Measurements from ENCODE around the gene USP21. TPM values are rescaled to one million over a fixed set of nuclear protein-coding genes. Genes with fewer than 3 reads are reported as not detected.

USP21 gene
- total and polyA plus RNA-seq, 9 of the 15 experiments (the other 6 are each of a cell fraction or from before 2014, with no cell fraction given): 4.9 to 52.4 (median 21.6) TPM

GRCh38 chr1:161153682-161154337, 5.5 kb upstream of the USP21 start, which contains the start of gene UFC1 (continued):
- TF ChIP-seq ZNF766 (CRISPR knock-in tag; conservative IDR thresholded peaks at IDR 0.05) (peak; percentile 80), ZBTB9 (CRISPR knock-in tag; IDR thresholded peaks at IDR 0.05) (no peak; the same call in 1 of the 2 replicates), KAT2B (IDR thresholded peaks at IDR 0.05; ENCODE audit: low read depth, low read length) (no peak), MCM2 (IDR thresholded peaks at IDR 0.05; ENCODE audit: low read depth) (no peak), BRD9 (IDR thresholded peaks at IDR 0.05; ENCODE audit: low read depth, partially characterized antibody) (peak; percentile 92), HSF4 (CRISPR knock-in tag; IDR thresholded peaks at IDR 0.05; ENCODE audit: borderline replicate concordance) (peak; percentile 50; the same call in 1 of the 2 replicates), HCFC1 (IDR thresholded peaks at IDR 0.05; ENCODE audit: low read depth, low read length) (peak; percentile 80), CBX2 (IDR thresholded peaks at IDR 0.05; ENCODE audit: insufficient read depth, low read length, poor library complexity, severe bottlenecking) (no peak), KAT7 (CRISPR knock-in tag; IDR thresholded peaks at IDR 0.05; ENCODE audit: borderline replicate concordance) (peak; percentile 82; the same call in 1 of the 2 replicates), ZNF146 (CRISPR knock-in tag; IDR thresholded peaks at IDR 0.05; ENCODE audit: unreplicated experiment) (no peak), ZNF707 (CRISPR knock-in tag; conservative IDR thresholded peaks at IDR 0.05) (no peak), E2F1 (CRISPR knock-in tag; IDR thresholded peaks at IDR 0.05) (no peak), TCF15 (CRISPR knock-in tag; IDR thresholded peaks at IDR 0.05) (no peak), NELFE (IDR thresholded peaks at IDR 0.05; ENCODE audit: insufficient read depth, insufficient read length) (no peak), ZNF124 (CRISPR knock-in tag; IDR thresholded peaks at IDR 0.05) (no peak), NR2C2 (CRISPR knock-in tag; IDR thresholded peaks at IDR 0.05) (no peak), NR2C2 (tag; IDR thresholded peaks at IDR 0.05) (peak; percentile 93), ZNF324 (CRISPR knock-in tag; IDR thresholded peaks at IDR 0.05) (no peak), SIN3B (IDR thresholded peaks at IDR 0.05; ENCODE audit: low read depth) (peak; percentile 20; the same call in 1 of the 2 replicates), ZZZ3 (IDR thresholded peaks at IDR 0.05) (no peak), ELK3 (CRISPR knock-in tag; IDR thresholded peaks at IDR 0.05) (no peak), ZNF347 (CRISPR knock-in tag; IDR thresholded peaks at IDR 0.05; ENCODE audit: low read depth) (no peak), NCOA6 (IDR thresholded peaks at IDR 0.05) (no peak), RBBP5 (IDR thresholded peaks at IDR 0.05; ENCODE audit: borderline replicate concordance, insufficient read depth, low read length, poor library complexity, severe bottlenecking) (peak; percentile 88), CHD4 (IDR thresholded peaks at IDR 0.05; ENCODE audit: insufficient read depth, insufficient replicate concordance, low read depth, low read length, poor library complexity, severe bottlenecking) (no peak), L3MBTL2 (IDR thresholded peaks at IDR 0.05) (peak; percentile 48)
